ENCODE results near the gene CA6. TPM values are rescaled to one million over a fixed set of nuclear protein-coding genes. Genes with fewer than 3 reads are reported as not detected.

CA6 gene
- total RNA-seq, 1 experiment from 2014 or later: not detected

GRCh38 chr1:8988618-8988967, 42.9 kb downstream of the CA6 start:
- Histone ChIP-seq H3K56ac (ENCODE audit: insufficient read length, low read depth, low read length) (no peak overlapping the region), H3K9me3 (ENCODE audit: control insufficient read depth, low read depth, low read length) (no peaks in the 10 kb centered on the region), H3K9ac (ENCODE audit: extremely low read depth, insufficient read length, low read length) (no peak overlapping the region), H4K8ac (replicated peaks; ENCODE audit: insufficient read length, low read depth, low read length) (no peak overlapping the region), H2BK20ac (ENCODE audit: low read depth, low read length, poor library complexity, severe bottlenecking) (no peak overlapping the region), H2AK5ac (ENCODE audit: insufficient read length, low read length) (no peak overlapping the region), H2BK15ac (ENCODE audit: low read depth, low read length) (no peak overlapping the region), H3K23me2 (ENCODE audit: insufficient read length, low read depth, low read length, poor library complexity, severe bottlenecking) (no peaks in the 10 kb centered on the region), H2BK120ac (ENCODE audit: low read depth, low read length, poor library complexity, severe bottlenecking) (no peak overlapping the region), H3T11ph (ENCODE audit: low read length) (no peak overlapping the region), H2BK5ac (ENCODE audit: insufficient read length, low read length) (no peak overlapping the region), H4K5ac (ENCODE audit: insufficient read length, low read depth, low read length) (no peak overlapping the region), H3K4ac (ENCODE audit: low read depth, low read length) (no peak overlapping the region), H3K27me3 (ENCODE audit: insufficient read depth, low read length) (no peaks in the 10 kb centered on the region), H2BK12ac (ENCODE audit: insufficient read length, low read depth, low read length) (no peak overlapping the region), H3K79me2 (ENCODE audit: insufficient read depth, low read length) (no peaks in the 10 kb centered on the region), H3K4me1 (ENCODE audit: insufficient read depth, low read length) (no peaks in the 10 kb centered on the region), H3K23ac (ENCODE audit: insufficient read length, low read depth, low read length) (no peak overlapping the region), H2AFZ (ENCODE audit: low read length) (no peak overlapping the region), H3K79me1 (ENCODE audit: insufficient read depth, low read depth, low read length, poor library complexity, severe bottlenecking) (no peaks in the 10 kb centered on the region), H3K14ac (ENCODE audit: insufficient read depth, low read length) (no peak overlapping the region), H4K91ac (ENCODE audit: insufficient read length, low read depth, low read length) (no peak overlapping the region), H3K27ac (ENCODE audit: insufficient read length, low read depth, low read length) (no peak overlapping the region), H3K18ac (ENCODE audit: insufficient read length, low read depth, low read length) (no peak overlapping the region), H3K4me2 (ENCODE audit: insufficient read depth, insufficient read length, low read length) (no peak overlapping the region), H4K20me1 (ENCODE audit: control insufficient read depth, insufficient read depth, insufficient read length) (no peaks in the 10 kb centered on the region)
- Mint-ChIP-seq H3K4me3 (no peak overlapping the region), H3K4me1 (peaks cover 0 to 4% of the 10 kb centered on the region in 2 experiments; a peak in 2 of 4 replicates), H3K36me3 (ENCODE audit: insufficient read depth in 1 of 3, low read depth in 3 of 3) (peaks cover 4 to 8% (median 4%) of the 10 kb centered on the region in 3 experiments; a peak in 4 of 7 replicates), H3K27me3 (ENCODE audit: low read depth) (peaks cover 3% of the 10 kb centered on the region; the same call in 1 of the 2 replicates), H3K27ac (no peak overlapping the region), H3K9me3 (peaks cover 7% of the 10 kb centered on the region in 2 experiments)
- DNase-seq: no peak
- no CpG with 5 or more reads among the region's 13 CpGs for WGBS (ENCODE audit: extremely low coverage, insufficient read length, low lambda C conversion rate)
- no peak for TF ChIP-seq CTCF (conservative IDR thresholded peaks at IDR 0.05)

All from H9 (cell line).